ENCODE results near the gene YBEY. TPM values are rescaled to one million over a fixed set of nuclear protein-coding genes. Genes with fewer than 3 reads are reported as not detected.

YBEY gene
- polyA plus RNA-seq, 1 of the 3 experiments (the other 2 are of a cell fraction) = 47.5 TPM

GRCh38 chr21:46326110-46326703, 40.1 kb downstream of the YBEY start:
- ChIA-PET POLR2A (interaction anchor here (1.6 kb wide), 1 partner anchor 355 kb away, joined by 7 read pairs; no protein-coding TSS in a partner anchor), CTCF (interaction anchor here (0.8 to 1.7 kb wide), 6 partner anchors 11 to 183 kb away, joined by 3 to 10 read pairs (median 4); no protein-coding TSS in a partner anchor)
- H3K4me2 ChIP-seq = peak overlapping the region; percentile 100
- peaks cover 8% of the 10 kb centered on the region; the same call in 1 of the 2 replicates for H4K20me1 ChIP-seq (ENCODE audit: insufficient read depth)
- peaks cover 84% of the 10 kb centered on the region for H3K79me2 ChIP-seq (ENCODE audit: insufficient read depth)
- 84% methylated on average over 15 of the region's 15 CpGs for WGBS (ENCODE audit: low lambda C conversion rate)
- no peak overlapping the region for H2AFZ ChIP-seq (ENCODE audit: low read depth)
- peaks cover 16% of the 10 kb centered on the region for H3F3A ChIP-seq (replicated peaks; ENCODE audit: insufficient read depth)
- H3K9me2 ChIP-seq = no peaks in the 10 kb centered on the region
- H3K36me3 ChIP-seq (replicated peaks in 1 of 2; ENCODE audit: control insufficient read depth in 1 of 2, insufficient read depth in 2 of 2, low read length in 1 of 2) = peaks cover 6 to 23% of the 10 kb centered on the region in 2 experiments
- H3K4me1 ChIP-seq (ENCODE audit: control insufficient read depth in 1 of 2, insufficient read depth in 2 of 2, low read depth in 1 of 2, low read length in 1 of 2) = peaks cover 14 to 26% of the 10 kb centered on the region in 2 experiments; a peak in 3 of 4 replicates
- no peaks in the 10 kb centered on the region for H3K27me3 ChIP-seq (ENCODE audit: insufficient read depth)
- peak overlapping the region; percentile 68 to 84; a peak in 2 of 4 replicates for H3K4me3 ChIP-seq (ENCODE audit: low read depth in 2 of 2, low read length in 1 of 2)
- peak overlapping the region; percentile 79 for H3K9ac ChIP-seq
- peak overlapping the region; percentile 81 to 92; a peak in 3 of 4 replicates for H3K27ac ChIP-seq (ENCODE audit: low read depth in 2 of 2, low read length in 1 of 2)
- no peak for DNase-seq
- TF ChIP-seq, protein P1, sequence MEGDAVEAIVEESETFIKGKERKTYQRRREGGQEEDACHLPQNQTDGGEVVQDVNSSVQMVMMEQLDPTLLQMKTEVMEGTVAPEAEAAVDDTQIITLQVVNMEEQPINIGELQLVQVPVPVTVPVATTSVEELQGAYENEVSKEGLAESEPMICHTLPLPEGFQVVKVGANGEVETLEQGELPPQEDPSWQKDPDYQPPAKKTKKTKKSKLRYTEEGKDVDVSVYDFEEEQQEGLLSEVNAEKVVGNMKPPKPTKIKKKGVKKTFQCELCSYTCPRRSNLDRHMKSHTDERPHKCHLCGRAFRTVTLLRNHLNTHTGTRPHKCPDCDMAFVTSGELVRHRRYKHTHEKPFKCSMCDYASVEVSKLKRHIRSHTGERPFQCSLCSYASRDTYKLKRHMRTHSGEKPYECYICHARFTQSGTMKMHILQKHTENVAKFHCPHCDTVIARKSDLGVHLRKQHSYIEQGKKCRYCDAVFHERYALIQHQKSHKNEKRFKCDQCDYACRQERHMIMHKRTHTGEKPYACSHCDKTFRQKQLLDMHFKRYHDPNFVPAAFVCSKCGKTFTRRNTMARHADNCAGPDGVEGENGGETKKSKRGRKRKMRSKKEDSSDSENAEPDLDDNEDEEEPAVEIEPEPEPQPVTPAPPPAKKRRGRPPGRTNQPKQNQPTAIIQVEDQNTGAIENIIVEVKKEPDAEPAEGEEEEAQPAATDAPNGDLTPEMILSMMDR (IDR thresholded peaks at IDR 0.05) = peak; percentile 20; the same call in 1 of the 2 replicates
- no peak for TF ChIP-seq ELF1 (IDR thresholded peaks at IDR 0.05)
- no peaks in the 10 kb centered on the region for H3K9me3 ChIP-seq

DNA sequence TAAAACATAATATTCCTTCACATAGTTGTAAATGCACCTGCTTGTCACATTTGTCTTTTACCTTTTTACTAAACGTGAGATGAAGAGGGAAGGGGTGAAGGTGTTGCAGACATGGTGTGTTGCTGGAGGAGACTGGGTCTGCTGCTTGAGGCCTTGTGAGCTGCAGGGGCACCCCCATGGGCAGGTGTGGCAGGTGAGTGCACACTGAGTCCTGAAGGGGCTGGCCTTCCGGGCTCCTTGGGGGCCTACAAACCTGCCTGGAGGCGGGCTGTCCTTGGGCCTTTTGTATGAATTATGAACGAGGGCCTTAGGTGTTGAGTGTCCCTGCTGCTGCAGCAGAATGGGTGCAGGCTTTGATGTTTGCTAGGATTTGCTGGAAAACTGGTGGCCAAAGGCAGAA, 41.6 kb downstream of the YBEY start:
- ChIA-PET POLR2A (no interaction called here), CTCF (no interaction called here)
- no peak overlapping the region for H3K27ac ChIP-seq (ENCODE audit: low read depth in 2 of 2, low read length in 1 of 2)
- no peaks in the 10 kb centered on the region for H4K20me1 ChIP-seq (ENCODE audit: insufficient read depth)
- peaks cover 76% of the 10 kb centered on the region for H3K79me2 ChIP-seq (ENCODE audit: insufficient read depth)
- no peak overlapping the region for H2AFZ ChIP-seq (ENCODE audit: low read depth)
- peaks cover 8 to 30% of the 10 kb centered on the region in 2 experiments for H3K36me3 ChIP-seq (replicated peaks in 1 of 2; ENCODE audit: control insufficient read depth in 1 of 2, insufficient read depth in 2 of 2, low read length in 1 of 2)
- no peaks in the 10 kb centered on the region for H3K9me3 ChIP-seq
- H3K27me3 ChIP-seq (ENCODE audit: insufficient read depth) = no peaks in the 10 kb centered on the region
- H3K9ac ChIP-seq = no peak overlapping the region
- no peak overlapping the region for H3K4me3 ChIP-seq (ENCODE audit: low read depth in 2 of 2, low read length in 1 of 2)
- peaks cover 10 to 12% of the 10 kb centered on the region in 2 experiments; a peak in 3 of 4 replicates for H3K4me1 ChIP-seq (ENCODE audit: control insufficient read depth in 1 of 2, insufficient read depth in 2 of 2, low read depth in 1 of 2, low read length in 1 of 2)
- peaks cover 22% of the 10 kb centered on the region for H3F3A ChIP-seq (replicated peaks; ENCODE audit: insufficient read depth)
- TF ChIP-seq FOSL2 (IDR thresholded peaks at IDR 0.05; ENCODE audit: borderline replicate concordance, low read depth) = no peak
- TF ChIP-seq SMC3 (IDR thresholded peaks at IDR 0.05; ENCODE audit: low read depth, low read length) = no peak
- TF ChIP-seq PBX3 (IDR thresholded peaks at IDR 0.05) = no peak
- no peak for TF ChIP-seq ELF1 (IDR thresholded peaks at IDR 0.05)
- no peak for TF ChIP-seq SIN3A (IDR thresholded peaks at IDR 0.05; ENCODE audit: borderline replicate concordance, low read depth, low read length)
- TF ChIP-seq IRF3 (IDR thresholded peaks at IDR 0.05; ENCODE audit: low read depth, low read length) = no peak
- TF ChIP-seq RAD21 (IDR thresholded peaks at IDR 0.05; ENCODE audit: low read length) = no peak
- TF ChIP-seq MXI1 (IDR thresholded peaks at IDR 0.05; ENCODE audit: low read depth, low read length) = no peak
- no peak for TF ChIP-seq YY1 (IDR thresholded peaks at IDR 0.05; ENCODE audit: low read depth)
- TF ChIP-seq GATA2 (CRISPR knock-in tag; IDR thresholded peaks at IDR 0.05) = no peak
- no peak overlapping the region for H3K4me2 ChIP-seq
- no peak for DNase-seq
- WGBS (ENCODE audit: low lambda C conversion rate) = 73% methylated on average over 2 of the region's 4 CpGs
- no peaks in the 10 kb centered on the region for H3K9me2 ChIP-seq
